ENCODE data around the gene KCNH2.

KCNH2 gene

GRCh38 chr7:150904011-150904909, 73.9 kb downstream of the KCNH2 start:
- DNase-seq (ENCODE audit: low read depth) = no peak

DNA sequence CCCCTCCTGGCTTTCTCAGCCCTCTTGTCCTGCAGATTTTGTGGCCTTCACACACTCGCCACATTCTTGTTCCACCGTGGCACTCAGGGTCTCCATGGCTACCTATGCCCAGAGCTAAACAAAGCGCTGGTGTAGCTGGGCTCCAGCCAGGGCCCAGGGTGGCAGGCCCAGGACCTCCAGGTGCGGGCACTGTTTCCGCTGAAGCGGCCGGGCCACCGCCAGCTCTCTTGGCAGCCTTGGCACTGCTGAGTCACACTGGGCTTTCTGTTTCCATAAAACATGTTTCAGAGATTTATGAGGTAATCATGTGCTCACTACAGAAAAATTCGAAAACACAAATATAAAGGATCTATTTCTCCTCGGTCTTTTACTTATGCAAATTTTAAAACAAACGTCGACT, 74.5 kb downstream of the KCNH2 start:
- peak; percentile 19 for DNase-seq (ENCODE audit: low read depth)

DNA sequence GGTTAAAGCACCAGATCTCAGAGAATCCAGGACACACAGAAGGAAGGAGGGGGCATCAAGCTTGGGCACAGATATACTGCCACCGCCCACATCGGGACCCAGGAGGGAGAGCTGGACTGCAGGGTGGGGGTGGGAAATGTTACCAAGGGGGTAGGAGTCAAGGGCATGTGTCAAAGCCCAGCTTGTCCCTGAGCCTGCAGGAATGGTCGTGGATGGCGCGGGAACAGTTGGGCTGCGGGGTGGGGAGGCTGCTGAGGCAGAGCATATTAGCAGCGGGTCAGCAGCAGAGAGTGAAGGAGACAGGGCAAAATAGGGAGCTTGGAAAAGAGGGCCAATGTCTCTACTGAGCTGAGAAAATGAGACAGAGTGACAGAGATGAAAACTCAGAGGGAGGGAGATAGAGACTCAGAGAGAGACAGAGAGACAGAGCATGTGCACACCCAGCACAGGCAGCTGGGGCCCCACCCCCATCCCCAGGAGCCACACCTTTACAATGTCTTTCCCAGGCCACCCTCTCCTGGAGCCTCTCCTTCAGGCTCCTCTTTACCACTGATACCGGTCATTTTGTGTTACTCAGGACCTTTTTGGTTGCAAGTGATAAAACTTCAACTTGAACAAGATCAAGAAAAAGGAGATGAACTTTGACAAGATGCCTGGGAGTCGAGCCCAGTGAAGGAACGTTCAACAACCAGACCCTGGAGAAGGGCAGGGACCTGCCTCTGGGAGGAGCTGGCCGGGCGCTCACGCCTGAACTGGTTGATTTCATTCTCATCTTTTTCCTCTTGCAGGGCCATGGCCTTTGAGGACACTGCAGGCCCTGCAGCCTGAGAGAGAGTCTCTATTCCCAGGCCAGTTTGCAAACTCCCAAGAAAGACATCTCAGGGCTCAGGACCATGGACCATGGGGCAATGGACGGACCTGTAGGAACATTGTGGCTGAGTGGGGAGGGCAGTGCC, 75.8 kb downstream of the KCNH2 start:
- no peak for DNase-seq (ENCODE audit: low read depth)

GRCh38 chr7:150901160-150902035, 76.7 kb downstream of the KCNH2 start:
- no peak for DNase-seq (ENCODE audit: low read depth)

- no peak for DNase-seq (ENCODE audit: low read depth)
Measured at GRCh38 chr7:150900675-150901074, 77.4 kb downstream of the KCNH2 start.

DNA sequence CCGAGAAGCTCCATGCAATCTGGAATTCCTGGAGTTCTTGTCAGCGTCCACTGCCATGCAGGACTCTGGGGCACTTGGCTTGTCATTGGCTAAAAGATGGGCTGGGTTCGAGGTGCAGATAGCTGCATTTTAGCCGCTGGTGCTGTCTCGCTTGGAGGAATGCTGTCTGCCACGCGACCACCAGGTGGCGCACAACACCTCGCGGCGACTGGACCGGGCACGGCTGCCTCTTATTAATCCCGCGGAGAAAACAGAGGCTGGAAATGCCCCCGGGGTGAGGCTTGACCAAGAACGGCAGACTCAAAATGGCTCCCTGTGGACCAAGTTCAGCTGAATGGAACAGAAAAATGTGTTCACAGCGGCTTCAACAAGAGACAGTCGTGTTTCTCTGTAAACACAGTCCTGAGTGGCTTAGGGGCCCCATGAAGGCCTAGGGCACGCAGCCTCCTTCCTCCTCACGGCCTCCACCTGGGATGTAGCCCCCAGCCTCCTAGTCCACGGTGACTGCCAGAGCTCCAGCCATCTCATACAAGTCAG, 79.6 kb downstream of the KCNH2 start:
- DNase-seq (ENCODE audit: low read depth) = peak; percentile 17

GRCh38 chr7:150897502-150898474, 80.3 kb downstream of the KCNH2 start:
- DNase-seq (ENCODE audit: low read depth) = no peak

DNA sequence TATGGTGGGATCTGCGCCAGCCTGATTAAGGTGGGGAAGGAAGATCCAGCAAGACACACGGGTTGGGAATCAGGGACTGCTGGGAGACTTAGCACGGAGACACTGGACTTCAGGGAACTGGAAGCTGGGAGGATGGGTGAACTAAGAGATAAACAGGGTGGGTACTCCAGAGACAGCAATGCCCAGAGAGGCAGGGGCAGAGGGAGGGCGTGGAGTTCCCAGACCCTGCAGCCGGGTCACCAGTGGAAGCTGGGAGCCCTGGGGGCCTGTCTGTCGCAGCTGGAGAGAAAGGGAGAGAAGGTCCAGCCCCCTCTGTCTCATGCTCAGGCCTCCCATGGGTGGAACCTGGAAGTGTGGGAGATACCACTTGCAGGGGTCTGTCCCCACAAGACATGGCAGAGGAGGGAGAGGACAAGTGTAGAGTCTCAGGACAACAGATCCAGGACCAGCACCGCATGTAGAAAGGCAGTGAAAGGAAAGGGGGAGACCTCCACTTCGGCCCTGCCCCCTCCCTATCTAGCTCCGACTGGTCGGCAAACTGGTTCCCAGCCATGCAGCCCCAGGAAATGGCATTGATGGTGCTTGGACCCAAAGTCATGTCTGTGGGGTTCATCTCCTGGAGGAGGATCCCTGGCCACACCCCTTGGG, 81.4 kb downstream of the KCNH2 start:
- no peak for DNase-seq (ENCODE audit: low read depth)

DNA sequence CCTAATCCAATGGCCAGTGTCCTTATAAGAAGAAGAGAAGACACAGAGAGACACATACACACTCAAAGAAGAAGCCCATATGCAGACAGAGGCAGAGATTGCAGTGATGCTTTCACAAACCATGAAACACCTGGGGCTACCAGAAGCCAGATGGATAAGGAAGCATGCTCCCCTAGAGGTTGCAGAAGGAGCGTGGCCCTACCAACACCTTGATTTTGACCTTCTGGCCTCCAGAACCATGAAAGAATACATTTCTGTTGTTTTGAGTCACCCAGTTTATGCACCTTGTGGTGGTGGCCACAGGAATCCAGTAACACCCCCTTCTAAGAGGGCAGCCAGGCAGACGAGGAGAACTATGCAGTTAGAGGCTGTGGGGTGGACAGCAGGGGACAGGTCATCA, 82.3 kb downstream of the KCNH2 start:
- no peak for DNase-seq (ENCODE audit: low read depth)
